ENCODE data around the gene PTCSC3.

Gene PTCSC3

GRCh38 chr14:36167431-36167830 is 9.1 kb downstream of the PTCSC3 start:
- DNase-seq (ENCODE audit: low spot score): no peak
- in situ Hi-C loops (cut with MboI; ENCODE audit: low pct_unique_long_range_greater_than_20kb, low sequenced_read_pairs, unreplicated experiment): no loop called here
- TF ChIP-seq CTCF (IDR thresholded peaks at IDR 0.05; ENCODE audit: extremely low read depth, insufficient read depth, missing control alignments): no peak

DNA sequence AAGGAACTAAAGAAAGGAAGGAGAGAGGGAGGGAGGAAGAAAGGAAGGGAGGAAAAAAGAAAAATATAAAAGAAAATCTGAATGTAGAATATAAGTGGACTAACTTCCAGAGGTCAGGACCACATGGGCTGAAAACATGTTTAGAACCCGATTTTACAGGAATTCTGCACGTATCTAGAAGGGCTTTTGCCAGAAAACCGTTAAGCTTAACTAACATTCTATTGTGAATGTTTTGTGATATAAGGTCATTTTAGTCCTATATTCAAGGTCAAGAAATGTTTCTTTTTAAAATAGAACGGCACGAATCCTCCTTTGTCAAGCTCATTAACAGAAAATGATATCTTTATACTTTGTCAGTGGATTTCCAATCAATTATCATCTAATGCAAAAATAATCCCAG is 13.1 kb downstream of the PTCSC3 start:
- no peak for DNase-seq (ENCODE audit: low spot score)
- TF ChIP-seq CTCF (IDR thresholded peaks at IDR 0.05; ENCODE audit: extremely low read depth, insufficient read depth, missing control alignments): no peak
- in situ Hi-C loops (cut with MboI; ENCODE audit: low pct_unique_long_range_greater_than_20kb, low sequenced_read_pairs, unreplicated experiment): no loop called here

GRCh38 chr14:36162267-36162666 is 14.3 kb downstream of the PTCSC3 start:
- no peak for TF ChIP-seq CTCF (IDR thresholded peaks at IDR 0.05; ENCODE audit: extremely low read depth, insufficient read depth, missing control alignments)
- in situ Hi-C loops (cut with MboI; ENCODE audit: low pct_unique_long_range_greater_than_20kb, low sequenced_read_pairs, unreplicated experiment): no loop called here
- DNase-seq (ENCODE audit: low spot score): no peak

DNA sequence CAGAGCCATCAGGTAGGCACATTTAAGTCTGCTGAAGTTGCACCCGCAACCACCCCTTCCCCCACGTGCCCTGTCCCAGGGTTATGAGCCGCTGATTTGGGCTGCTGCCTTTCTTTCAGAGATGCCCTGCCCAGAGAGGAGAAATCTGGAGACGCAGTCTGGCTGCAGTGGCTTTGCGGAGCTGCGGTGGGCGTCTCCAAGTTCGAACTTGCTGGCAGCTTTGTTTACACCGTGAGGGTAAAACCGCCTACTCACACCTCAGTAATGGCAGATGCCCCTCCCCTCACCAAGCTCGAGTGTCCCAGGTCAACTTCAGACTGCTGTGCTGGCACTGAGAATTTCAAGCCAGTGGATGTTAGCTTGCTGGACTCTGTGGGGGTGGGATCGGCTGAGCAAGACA is 14.7 kb downstream of the PTCSC3 start:
- in situ Hi-C loops (cut with MboI; ENCODE audit: low pct_unique_long_range_greater_than_20kb, low sequenced_read_pairs, unreplicated experiment): no loop called here
- TF ChIP-seq CTCF (IDR thresholded peaks at IDR 0.05; ENCODE audit: extremely low read depth, insufficient read depth, missing control alignments): no peak
- no peak for DNase-seq (ENCODE audit: low spot score)

DNA sequence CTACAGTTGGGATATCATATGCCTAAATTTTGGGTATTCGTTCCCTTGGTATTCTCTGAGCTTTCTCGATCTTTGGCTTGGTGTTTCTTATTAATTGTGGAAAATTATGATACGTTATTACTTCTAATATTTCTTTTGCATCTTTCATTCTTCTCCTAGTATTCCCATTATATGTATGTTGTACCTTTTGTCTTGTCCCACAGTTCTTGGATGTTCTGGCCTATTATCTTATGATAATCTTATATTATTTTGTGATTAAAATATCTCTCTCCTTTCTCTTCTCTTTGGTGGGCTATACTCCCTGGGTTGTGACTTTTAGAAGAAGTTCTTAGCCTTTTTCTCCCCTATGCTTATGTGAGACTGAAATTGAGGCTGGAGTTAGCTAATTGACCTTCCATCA is 25.2 kb downstream of the PTCSC3 start:
- in situ Hi-C loops (cut with MboI; ENCODE audit: low pct_unique_long_range_greater_than_20kb, low sequenced_read_pairs, unreplicated experiment): no loop called here
- TF ChIP-seq CTCF (IDR thresholded peaks at IDR 0.05; ENCODE audit: extremely low read depth, insufficient read depth, missing control alignments): no peak
- no peak for DNase-seq (ENCODE audit: low spot score)

- in situ Hi-C loops (cut with MboI; ENCODE audit: low pct_unique_long_range_greater_than_20kb, low sequenced_read_pairs, unreplicated experiment): no loop called here
- TF ChIP-seq CTCF (IDR thresholded peaks at IDR 0.05; ENCODE audit: extremely low read depth, insufficient read depth, missing control alignments): no peak
- no peak for DNase-seq (ENCODE audit: low spot score)
Observed at GRCh38 chr14:36134038-36134437, 42.5 kb downstream of the PTCSC3 start.

- no peak for TF ChIP-seq CTCF (IDR thresholded peaks at IDR 0.05; ENCODE audit: extremely low read depth, insufficient read depth, missing control alignments)
- no peak for DNase-seq (ENCODE audit: low spot score)
- in situ Hi-C loops (cut with MboI; ENCODE audit: low pct_unique_long_range_greater_than_20kb, low sequenced_read_pairs, unreplicated experiment): no loop called here
Observed at GRCh38 chr14:36132826-36133225, 43.7 kb downstream of the PTCSC3 start.
